ENCODE data around the gene RAB4B. TPM values are rescaled to one million over a fixed set of nuclear protein-coding genes. Genes with fewer than 3 reads are reported as not detected.
"Not testable (repeated sequence)": the region's sequence is repeated elsewhere in the genome, so short reads cannot be mapped to it uniquely, and the experiment has no call there.

The RAB4B gene
- total RNA-seq, 1 experiment from 2014 or later = 15.9 TPM

- DNase-seq (ENCODE audit: low spot score) = peak; percentile 97
Observed at GRCh38 chr19:40750874-40751537, 27.0 kb upstream of the RAB4B start, which contains the start of gene SNRPA. TSS of gene SNRPA (plus strand) at chr19:40751203. CDS start at chr19:40751409, 206 bp downstream.

DNA sequence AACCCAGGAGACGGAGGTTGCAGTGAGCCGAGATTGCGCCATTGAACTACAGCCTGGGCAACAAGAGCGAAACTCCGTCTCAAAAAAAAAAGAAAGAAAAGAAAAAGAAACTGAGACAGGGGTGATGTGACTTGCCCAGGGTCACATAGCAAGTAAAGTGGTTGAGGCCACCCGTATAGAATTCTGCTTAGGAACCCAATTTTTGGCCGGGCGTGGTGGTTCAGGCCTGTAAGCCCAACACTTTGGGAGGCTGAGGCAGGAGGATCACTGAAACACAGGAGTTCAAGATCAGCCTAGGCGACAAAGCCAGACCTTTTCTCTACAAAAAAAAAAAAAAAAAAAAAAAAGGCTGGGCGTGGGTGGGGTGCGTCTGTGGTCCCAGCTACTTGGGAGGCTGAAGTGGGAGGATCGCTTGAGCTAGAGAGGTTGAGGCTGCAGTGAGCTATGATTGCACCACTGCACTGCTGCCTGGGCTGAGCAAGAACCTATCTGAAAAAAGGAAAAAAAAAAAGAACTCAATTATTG lies 25.7 kb upstream of the RAB4B start:
- DNase-seq (ENCODE audit: low spot score) = no peak

DNA sequence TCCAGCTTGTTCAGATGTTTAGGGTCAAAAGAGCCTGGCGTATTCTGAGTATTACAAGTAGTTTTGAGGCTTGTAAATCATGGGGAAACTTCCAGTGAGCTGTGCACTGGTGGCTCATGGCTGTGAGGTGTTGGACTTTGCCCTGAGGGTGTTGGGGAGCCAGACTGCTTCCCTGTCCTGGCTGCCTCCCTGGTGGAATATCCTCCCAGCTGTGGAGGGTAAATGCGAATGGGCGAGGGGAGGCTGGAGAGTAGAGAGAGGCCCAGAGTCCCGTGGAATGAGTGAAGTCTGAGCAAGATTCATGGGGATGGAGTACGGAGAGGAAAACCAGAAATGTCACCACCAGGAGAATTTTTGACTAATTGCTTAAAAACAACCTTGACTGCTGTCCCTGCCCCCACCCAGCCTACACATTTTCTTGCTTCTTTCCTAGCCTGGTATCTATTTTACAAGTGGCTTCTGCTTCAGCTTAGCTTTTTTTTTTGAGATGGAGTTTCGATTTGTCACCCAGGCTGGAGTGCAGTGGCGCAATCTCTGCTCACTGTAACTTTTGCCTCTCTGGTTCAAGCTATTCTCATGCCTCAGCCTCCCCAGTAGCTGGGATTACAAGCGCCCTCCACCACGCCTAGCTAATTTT lies 23.3 kb upstream of the RAB4B start:
- DNase-seq (ENCODE audit: low spot score) = no peak

- DNase-seq (ENCODE audit: low spot score) = no peak
Observed at GRCh38 chr19:40755248-40755624, 22.8 kb upstream of the RAB4B start.

- DNase-seq (ENCODE audit: low spot score) = no peak
Observed at GRCh38 chr19:40755791-40756190, 22.3 kb upstream of the RAB4B start.

DNA sequence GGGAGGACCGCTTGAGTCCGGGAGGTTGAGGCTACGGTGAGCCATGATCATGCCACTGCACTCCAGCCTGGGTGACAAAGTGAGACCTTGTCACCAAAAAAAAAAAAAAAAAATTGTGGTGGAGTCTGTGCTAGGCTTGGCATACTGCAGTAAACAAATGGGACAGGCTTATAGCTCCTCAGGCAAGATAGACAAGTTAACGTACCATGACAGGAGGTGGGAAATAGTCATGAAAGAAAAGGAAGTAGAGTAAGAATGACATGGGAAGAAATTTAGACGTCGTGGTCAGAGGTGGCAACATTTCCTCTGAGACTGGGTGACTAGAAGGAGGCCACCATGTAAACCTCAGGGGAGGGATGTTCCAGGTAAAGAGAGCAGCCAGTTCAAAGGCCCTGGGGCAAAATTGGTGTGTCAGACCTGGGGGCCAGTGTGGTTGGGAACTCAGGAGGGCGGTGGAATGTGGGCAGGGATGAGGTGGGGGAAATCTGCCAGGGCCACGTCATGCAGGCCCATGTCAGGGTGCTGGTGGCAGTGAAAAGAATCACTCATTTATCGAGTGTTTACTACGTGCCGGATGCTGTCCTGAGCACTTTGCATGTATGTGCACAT lies 21.4 kb upstream of the RAB4B start:
- DNase-seq (ENCODE audit: low spot score) = no peak

DNA sequence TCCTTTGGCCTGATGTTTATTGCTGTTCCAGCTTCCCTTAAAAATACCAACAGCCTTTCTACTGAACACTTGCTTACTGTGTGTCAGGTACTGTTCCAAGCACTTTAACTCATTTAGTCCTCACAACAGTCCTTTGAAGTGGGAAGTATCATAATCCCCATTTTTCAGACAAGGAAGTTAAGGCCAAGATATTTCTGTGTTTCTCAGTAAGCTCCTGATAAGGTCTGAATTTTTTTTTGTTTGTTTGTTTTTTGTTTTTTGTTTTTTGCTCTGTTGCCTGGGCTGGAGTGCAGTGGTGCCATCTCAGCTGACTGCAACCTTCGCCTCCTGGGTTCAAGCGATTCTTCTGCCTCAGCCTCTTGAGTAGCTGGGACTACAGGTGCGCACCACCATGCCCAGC lies 19.6 kb upstream of the RAB4B start:
- DNase-seq (ENCODE audit: low spot score) = no peak

GRCh38 chr19:40759352-40759751 lies 18.7 kb upstream of the RAB4B start:
- no peak for DNase-seq (ENCODE audit: low spot score)

DNA sequence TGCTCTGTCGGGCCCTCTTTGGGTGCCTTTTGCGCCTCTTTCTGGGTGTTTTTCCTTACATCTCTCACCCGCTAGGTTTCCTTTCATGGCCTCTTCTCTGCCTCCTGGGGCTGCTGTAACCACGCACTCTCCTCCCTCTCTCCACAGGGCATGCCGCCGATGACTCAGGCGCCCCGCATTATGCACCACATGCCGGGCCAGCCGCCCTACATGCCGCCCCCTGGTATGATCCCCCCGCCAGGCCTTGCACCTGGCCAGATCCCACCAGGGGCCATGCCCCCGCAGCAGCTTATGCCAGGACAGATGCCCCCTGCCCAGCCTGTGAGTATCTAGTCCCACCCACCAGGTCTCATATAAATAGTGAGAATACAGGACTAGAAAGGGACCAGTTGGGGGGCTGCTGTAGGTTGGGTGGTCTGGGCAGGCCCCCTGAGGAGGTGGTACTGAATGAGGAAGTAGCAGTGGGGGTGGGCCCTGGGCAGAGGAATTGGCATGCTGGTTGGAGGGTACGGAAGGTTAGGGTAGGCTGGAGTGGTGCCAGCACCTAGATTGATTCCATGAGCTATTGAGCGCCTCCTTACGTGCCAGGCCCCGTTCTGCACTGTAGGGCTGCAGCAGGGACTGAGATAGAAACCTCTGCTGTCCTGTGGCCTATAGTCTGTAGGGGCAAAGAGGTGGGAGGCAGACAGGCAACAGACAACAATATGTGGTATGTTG lies 15.1 kb upstream of the RAB4B start:
- no peak for DNase-seq (ENCODE audit: low spot score)

GRCh38 chr19:40763526-40763925 lies 14.5 kb upstream of the RAB4B start:
- DNase-seq (ENCODE audit: low spot score) = no peak

GRCh38 chr19:40763963-40764362 lies 14.1 kb upstream of the RAB4B start:
- no peak for DNase-seq (ENCODE audit: low spot score)

GRCh38 chr19:40766385-40766784 lies 11.7 kb upstream of the RAB4B start:
- DNase-seq (ENCODE audit: low spot score) = not testable (repeated sequence)

DNA sequence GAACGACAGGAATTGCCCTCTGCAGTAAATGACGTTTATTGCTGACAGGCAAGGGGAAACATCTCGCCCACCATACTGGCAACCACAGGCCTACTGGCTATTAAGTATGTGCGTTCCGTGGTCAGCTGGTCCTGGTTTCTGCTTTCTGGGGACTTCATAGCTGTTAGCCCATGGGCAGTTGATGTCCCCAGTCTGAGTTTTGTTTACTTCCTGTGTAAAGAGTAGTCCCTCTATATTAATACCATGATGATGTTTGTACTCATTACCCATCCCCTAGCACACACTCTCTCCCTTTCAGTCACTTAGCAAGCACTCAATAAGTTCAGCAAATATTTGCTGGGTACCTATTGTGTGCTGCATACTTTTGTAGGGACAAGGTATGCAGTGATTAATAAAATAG lies 9.2 kb upstream of the RAB4B start:
- no peak for DNase-seq (ENCODE audit: low spot score)

GRCh38 chr19:40771101-40771862 lies 6.8 kb upstream of the RAB4B start:
- DNase-seq (ENCODE audit: low spot score) = not testable (repeated sequence)

DNA sequence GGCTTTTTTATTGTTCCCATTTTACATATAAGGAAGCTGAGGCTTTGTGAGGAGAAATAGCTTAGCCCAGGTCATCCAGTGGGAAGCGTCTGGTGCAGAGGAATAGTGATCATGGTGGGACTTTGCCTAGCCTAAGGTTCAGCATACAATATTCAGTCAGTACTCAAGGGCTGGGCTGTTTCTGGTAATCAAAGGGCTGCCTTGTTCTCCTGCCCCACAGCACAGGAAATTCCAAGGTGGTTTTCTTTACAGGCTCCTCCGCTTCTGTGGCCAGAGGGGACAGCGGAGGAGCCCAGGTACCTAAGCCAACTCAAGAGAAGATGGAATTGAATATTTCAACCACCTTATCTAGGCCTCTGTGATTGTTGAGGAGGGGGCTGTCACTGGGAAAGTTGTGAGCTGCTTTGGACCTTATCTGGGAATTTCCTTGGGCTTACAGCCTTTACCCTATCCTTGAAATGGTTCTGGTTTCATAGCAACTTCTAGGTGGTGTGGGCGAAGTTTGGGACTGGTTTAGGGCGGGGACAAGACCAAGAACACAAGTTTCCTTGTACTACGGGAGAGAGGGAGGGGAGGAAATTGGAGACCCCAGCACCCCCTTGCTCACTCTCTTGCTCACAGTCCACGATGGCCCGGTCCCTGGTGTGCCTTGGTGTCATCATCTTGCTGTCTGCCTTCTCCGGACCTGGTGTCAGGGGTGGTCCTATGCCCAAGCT lies 3.0 kb upstream of the RAB4B start, which contains the start of gene MIA:
Gene MIA, plus strand, starts transcription at position 606 of the 716 bp plus-strand sequence. Its CDS starts 22 bp downstream, at position 628.
- DNase-seq (ENCODE audit: low spot score) = no peak

GRCh38 chr19:40775632-40776022 lies 2.4 kb upstream of the RAB4B start:
- no peak for DNase-seq (ENCODE audit: low spot score)

- no peak for DNase-seq (ENCODE audit: low spot score)
Observed at GRCh38 chr19:40776364-40776763, 1.7 kb upstream of the RAB4B start.

GRCh38 chr19:40776932-40777644 lies 959 bp upstream of the RAB4B start:
- peak; percentile 93 for DNase-seq (ENCODE audit: low spot score)

DNA sequence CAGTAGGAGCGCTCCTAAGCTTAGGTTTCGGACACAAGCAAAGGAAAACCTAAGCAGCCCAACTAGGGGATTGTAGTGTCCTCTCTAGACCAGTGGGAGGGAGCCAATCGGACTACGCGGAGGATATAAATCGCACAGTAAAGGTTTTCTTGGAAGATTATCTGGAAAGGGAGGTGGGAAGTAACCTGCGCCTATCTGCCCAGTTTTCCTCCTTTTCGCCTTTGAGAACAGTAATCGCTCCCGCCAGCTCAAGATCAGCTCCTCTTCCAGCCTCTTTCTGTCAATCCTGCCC lies 456 bp upstream of the RAB4B start:
- no peak for DNase-seq (ENCODE audit: low spot score)

GRCh38 chr19:40778706-40779284 lies 748 bp downstream of the RAB4B start:
- DNase-seq (ENCODE audit: low spot score) = no peak

Measured in H4 (cell line).